ENCODE results near the gene TREX2.

Gene TREX2

GRCh38 chrX:153454901-153455550 is 9.2 kb upstream of the TREX2 start:
- no peak for DNase-seq

GRCh38 chrX:153450949-153451277 is 5.1 kb upstream of the TREX2 start:
- no peak for DNase-seq

- no peak for DNase-seq
Measured at GRCh38 chrX:153450114-153450948, 4.5 kb upstream of the TREX2 start.

GRCh38 chrX:153449368-153450113 is 3.7 kb upstream of the TREX2 start:
- DNase-seq = no peak

- no peak for DNase-seq
Measured at GRCh38 chrX:153448556-153449367, 2.9 kb upstream of the TREX2 start.

GRCh38 chrX:153447581-153447960 is 1.7 kb upstream of the TREX2 start:
- DNase-seq = no peak

GRCh38 chrX:153446950-153447580 is 1.2 kb upstream of the TREX2 start:
- no peak for DNase-seq

- no peak for DNase-seq
Measured at GRCh38 chrX:153446636-153446936, 730 bp upstream of the TREX2 start.

- DNase-seq = no peak
Measured at GRCh38 chrX:153445106-153445855, 575 bp downstream of the TREX2 start.

- DNase-seq = no peak
Measured at GRCh38 chrX:153444333-153445011, 1.4 kb downstream of the TREX2 start.

GRCh38 chrX:153443476-153444332 is 2.2 kb downstream of the TREX2 start:
- DNase-seq = no peak

GRCh38 chrX:153442463-153442862 is 3.4 kb downstream of the TREX2 start:
- DNase-seq = no peak

- DNase-seq = no peak
Measured at GRCh38 chrX:153441981-153442380, 3.9 kb downstream of the TREX2 start.

GRCh38 chrX:153441296-153441695 is 4.6 kb downstream of the TREX2 start:
- DNase-seq = no peak

- DNase-seq = no peak
Measured at GRCh38 chrX:153440556-153441135, 5.2 kb downstream of the TREX2 start.

GRCh38 chrX:153439977-153440376 is 5.9 kb downstream of the TREX2 start:
- DNase-seq = no peak

GRCh38 chrX:153438532-153438931 is 7.3 kb downstream of the TREX2 start:
- no peak for DNase-seq

- DNase-seq = no peak
Measured at GRCh38 chrX:153435845-153436244, 10.0 kb downstream of the TREX2 start.

- DNase-seq = no peak
Measured at GRCh38 chrX:153434801-153435200, 11.1 kb downstream of the TREX2 start.

- DNase-seq = no peak
Measured at GRCh38 chrX:153433781-153434285, 12.0 kb downstream of the TREX2 start.

All from CD4-positive, alpha-beta T cell treated with Interleukin-6 for 4 hours (primary cell).